Adrenal gland (tissue), 12 donors: Measurements from ENCODE around the gene SLC6A18. TPM values are rescaled to one million over a fixed set of nuclear protein-coding genes. Genes with fewer than 3 reads are reported as not detected.
"Not testable (repeated sequence)": the region's sequence is repeated elsewhere in the genome, so short reads cannot be mapped to it uniquely, and the experiment has no call there.

Experiments used
- DNase-seq, 7 donors: peaks; one replicate each; pipeline ENCODE4 v3.0.0-alpha.2; 2019 to 2020
- H3K27ac ChIP-seq, 5 donors: fragments of 200-600 bp; sonication (generic) in 4 of 5; 1 replicate in 3 of 5; 2 replicates in 2 of 5; pipeline versions ENCODE4 v1.5.1 to v1.8.0; 2016 to 2020; ENCODE audit warnings: mild to moderate bottlenecking in 1 of 5
- H3K27me3 ChIP-seq: fragments of 200-600 bp; 2 replicates; pipeline ENCODE4 v1.8.0; 2021
- H3K36me3 ChIP-seq, 2 donors: fragments of 200-600 bp; replicated peaks in 1 of 2; 1 replicate in 1 of 2; 2 replicates in 1 of 2; pipeline versions ENCODE4 v1.5.1 to v1.8.0; 2018 to 2022
- H3K4me1 ChIP-seq, 2 donors: fragments of 200-600 bp; replicated peaks in 1 of 2; 1 replicate in 1 of 2; 2 replicates in 1 of 2; pipeline versions ENCODE4 v1.5.1 to v1.8.0; 2018 to 2021
- H3K4me3 ChIP-seq, 4 donors: fragments of 200-600 bp; sonication (generic) in 3 of 4; one replicate each; pipeline ENCODE4 v1.5.1; 2016 to 2018
- H3K9me3 ChIP-seq, 3 donors: fragments of 200-600 bp; sonication (generic) in 1 of 3; replicated peaks in 1 of 3; 1 replicate in 2 of 3; 2 replicates in 1 of 3; pipeline versions ENCODE4 v1.5.1 to v1.8.0; 2016 to 2021
- CTCF ChIP-seq, 6 experiments: fragments of 450-650 bp in 4 of 6; fragments of 200-600 bp in 2 of 6; sonication (generic) in 1 of 6; IDR thresholded peaks; 1 replicate in 5 of 6; 2 replicates in 1 of 6; pipeline versions ENCODE4 v1.5.1 to v1.8.0; 2016 to 2021; ENCODE audit warnings: antibody characterized with exemption in 6 of 6, mild to moderate bottlenecking in 2 of 6, moderate library complexity in 1 of 6
- POLR2A ChIP-seq, 2 donors: fragments of 450-650 bp; IDR thresholded peaks; one replicate each; pipeline ENCODE4 v1.6.1; 2017; ENCODE audit warnings: antibody characterized with exemption in 2 of 2, mild to moderate bottlenecking in 2 of 2, moderate library complexity in 1 of 2
- WGBS, 4 donors: extraction: QIAGEN DNeasy Blood & Tissue Kit in 2 of 4; methylation state at CpG; one replicate each; pipeline versions ENCODE4 v1.1.5 to v1.1.7; 2013 to 2017; 5-methylcytosine and 5-hydroxymethylcytosine counted together
- intact Hi-C, 2 donors: fragments of 100-400 bp; cut with DNase I; formaldehyde crosslinking; loops; one replicate each; pipeline versions ENCODE4 v1.14.1 to v1.15.0; 2022 to 2023
- polyA plus RNA-seq, 3 donors: library from polyadenylated mRNA; stranded (reverse); fragments of 200-250 nt in 2 of 3; fragments of 350-450 nt in 1 of 3; fragmentation: Illumina TruSeq in 1 of 3; extraction: RNeasy Lipid Tissue Mini Kit (QIAGEN cat#74804) in 1 of 3; gene quantifications; one replicate each; pipeline ENCODE4 v1.2.3, GENCODE V29; 2013 to 2014
- total RNA-seq, 9 donors: library from RNA; depleted of rRNA in 4 of 9; stranded (reverse); fragments of >200 nt in 4 of 9; fragments of 120-200 nt in 1 of 9; fragmentation: NEBNext Ultra II Directional in 1 of 9; extraction: Animal tissue kit (Norgen Biotek cat#: 25700) in 1 of 9; gene quantifications; one replicate each; pipeline versions ENCODE4 v1.1.0 to v1.2.4, GENCODE V29; 2013 to 2023
- donor health status: healthy with polysubstance abuse.
- donor health status: Bipolar disorder and iron deficiency.
- donor health status: DM: yes; HTN: yes; CAD: no.
- donor health status: DM: no; HTN: no; CAD: no.
- donor health status: DM: no; HTN: no; CAD: no.
- donor health status: DM: yes; HTN: yes; CAD: no.

The SLC6A18 gene
- total and polyA plus RNA-seq, 12 donors = not detected

- H3K4me1 ChIP-seq = no peaks in the 10 kb centered on the region
- no peak overlapping the region for H3K4me3 ChIP-seq
- WGBS, 4 donors = 85 to 92% (median 90%) methylated on average over 23 to 39 of the region's 39 CpGs
- intact Hi-C loops = no loop called here
- no peak for DNase-seq
- no peaks in the 10 kb centered on the region for H3K27me3 ChIP-seq
- no peaks in the 10 kb centered on the region for H3K36me3 ChIP-seq
- TF ChIP-seq CTCF (IDR thresholded peaks at IDR 0.05) (no peak), POLR2A (IDR thresholded peaks at IDR 0.05) (no peak)
- H3K27ac ChIP-seq = no peak overlapping the region
- H3K9me3 ChIP-seq = no peaks in the 10 kb centered on the region
Measured at GRCh38 chr5:1270933-1271914, 46.0 kb downstream of the SLC6A18 start.

GRCh38 chr5:1272201-1272600 is 47.0 kb downstream of the SLC6A18 start:
- Histone ChIP-seq H3K27me3 (no peaks in the 10 kb centered on the region), H3K27ac (no peak overlapping the region), H3K36me3 (no peaks in the 10 kb centered on the region), H3K4me1 (no peaks in the 10 kb centered on the region), H3K9me3 (no peaks in the 10 kb centered on the region), H3K4me3 (no peak overlapping the region)
- 85 to 95% (median 93%) methylated on average over 17 to 21 of the region's 21 CpGs; no CpG with 5 or more reads in 1 of the 4 donors for WGBS, 4 donors
- TF ChIP-seq POLR2A (IDR thresholded peaks at IDR 0.05) (no peak), CTCF (IDR thresholded peaks at IDR 0.05) (no peak)
- no peak for DNase-seq
- intact Hi-C loops = no loop called here

GRCh38 chr5:1273745-1274144 is 48.6 kb downstream of the SLC6A18 start:
- Histone ChIP-seq H3K4me3 (no peak overlapping the region), H3K27me3 (no peaks in the 10 kb centered on the region), H3K36me3 (no peaks in the 10 kb centered on the region), H3K9me3 (no peaks in the 10 kb centered on the region), H3K4me1 (no peaks in the 10 kb centered on the region), H3K27ac (no peak overlapping the region)
- TF ChIP-seq POLR2A (IDR thresholded peaks at IDR 0.05) (no peak), CTCF (IDR thresholded peaks at IDR 0.05) (no peak)
- DNase-seq = no peak
- WGBS, 4 donors = 87 to 97% (median 91%) methylated on average over 13 to 20 of the region's 20 CpGs
- intact Hi-C loops = no loop called here

- WGBS, 4 donors = 79 to 84% (median 84%) methylated on average over 11 to 16 of the region's 16 CpGs
- no peak for DNase-seq
- intact Hi-C loops = no loop called here
Measured at GRCh38 chr5:1274471-1274870, 49.3 kb downstream of the SLC6A18 start.

GRCh38 chr5:1275397-1276391 is 50.5 kb downstream of the SLC6A18 start:
- intact Hi-C loops, DNase-seq, H3K4me3 ChIP-seq: not testable (repeated sequence)

More at GRCh38 chr5:1274471-1274870, 49.3 kb downstream of the SLC6A18 start:
- no peak for TF ChIP-seq POLR2A (IDR thresholded peaks at IDR 0.05)
- no peak for TF ChIP-seq CTCF (IDR thresholded peaks at IDR 0.05)
- Histone ChIP-seq H3K4me3 (no peak overlapping the region), H3K27me3 (no peaks in the 10 kb centered on the region), H3K9me3 (no peaks in the 10 kb centered on the region), H3K4me1 (no peaks in the 10 kb centered on the region), H3K27ac (no peak overlapping the region), H3K36me3 (no peaks in the 10 kb centered on the region)

More at GRCh38 chr5:1275397-1276391, 50.5 kb downstream of the SLC6A18 start:
- 61 to 66% (median 64%) methylated on average over 9 to 10 of the region's 10 CpGs for WGBS, 4 donors
- H3K9me3 ChIP-seq, H3K4me1 ChIP-seq, H3K27ac ChIP-seq, H3K27me3 ChIP-seq, H3K36me3 ChIP-seq: not testable (repeated sequence)
